Fibroblast of peridontal ligament (primary cell): ENCODE measurements around the gene PLD4.
"Not testable (repeated sequence)": the region's sequence is repeated elsewhere in the genome, so short reads cannot be mapped to it uniquely, and the experiment has no call there.

Experiments used
- DNase-seq: peaks from one replicate; pipeline ENCODE4 v3.0.0-alpha.2; 2010; ENCODE audit errors: extremely low read depth

PLD4 gene

DNA sequence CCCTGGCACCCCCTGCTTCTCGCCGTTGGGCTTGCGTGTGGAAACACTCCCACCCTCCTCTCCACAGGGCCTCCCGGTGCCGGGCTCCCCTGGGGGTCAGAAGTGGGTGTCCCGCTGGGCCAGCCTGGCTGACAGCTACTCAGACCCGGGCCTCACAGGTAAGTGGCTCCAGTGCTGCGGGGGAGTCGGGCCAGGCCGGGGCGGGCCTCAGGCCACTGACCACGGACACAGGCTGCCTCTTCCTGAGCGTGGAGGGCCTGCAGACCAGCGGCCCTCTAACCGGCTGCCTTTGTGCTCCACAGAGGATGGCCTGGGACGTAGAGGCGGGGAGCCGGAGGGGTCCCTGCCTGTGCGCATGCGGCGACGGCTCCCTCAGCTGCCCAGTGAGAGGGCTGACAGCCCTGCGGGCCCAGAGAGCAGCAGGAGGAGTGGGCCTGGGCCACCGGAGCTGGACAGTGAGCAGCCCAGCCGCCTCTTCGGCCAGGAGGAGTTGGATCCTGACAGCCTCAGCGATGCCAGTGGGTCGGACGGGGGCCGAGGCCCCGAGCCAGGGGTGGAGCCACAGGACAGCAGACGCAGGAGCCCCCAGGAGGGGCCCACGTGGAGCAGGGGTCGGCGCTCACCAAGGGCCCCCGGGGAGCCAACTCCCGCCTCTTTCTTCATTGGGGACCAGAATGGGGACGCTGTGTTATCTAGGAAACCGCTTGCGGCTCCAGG, 38.5 kb upstream of the PLD4 start:
- no peak for DNase-seq

GRCh38 chr14:104886690-104887622, 37.7 kb upstream of the PLD4 start:
- no peak for DNase-seq

DNA sequence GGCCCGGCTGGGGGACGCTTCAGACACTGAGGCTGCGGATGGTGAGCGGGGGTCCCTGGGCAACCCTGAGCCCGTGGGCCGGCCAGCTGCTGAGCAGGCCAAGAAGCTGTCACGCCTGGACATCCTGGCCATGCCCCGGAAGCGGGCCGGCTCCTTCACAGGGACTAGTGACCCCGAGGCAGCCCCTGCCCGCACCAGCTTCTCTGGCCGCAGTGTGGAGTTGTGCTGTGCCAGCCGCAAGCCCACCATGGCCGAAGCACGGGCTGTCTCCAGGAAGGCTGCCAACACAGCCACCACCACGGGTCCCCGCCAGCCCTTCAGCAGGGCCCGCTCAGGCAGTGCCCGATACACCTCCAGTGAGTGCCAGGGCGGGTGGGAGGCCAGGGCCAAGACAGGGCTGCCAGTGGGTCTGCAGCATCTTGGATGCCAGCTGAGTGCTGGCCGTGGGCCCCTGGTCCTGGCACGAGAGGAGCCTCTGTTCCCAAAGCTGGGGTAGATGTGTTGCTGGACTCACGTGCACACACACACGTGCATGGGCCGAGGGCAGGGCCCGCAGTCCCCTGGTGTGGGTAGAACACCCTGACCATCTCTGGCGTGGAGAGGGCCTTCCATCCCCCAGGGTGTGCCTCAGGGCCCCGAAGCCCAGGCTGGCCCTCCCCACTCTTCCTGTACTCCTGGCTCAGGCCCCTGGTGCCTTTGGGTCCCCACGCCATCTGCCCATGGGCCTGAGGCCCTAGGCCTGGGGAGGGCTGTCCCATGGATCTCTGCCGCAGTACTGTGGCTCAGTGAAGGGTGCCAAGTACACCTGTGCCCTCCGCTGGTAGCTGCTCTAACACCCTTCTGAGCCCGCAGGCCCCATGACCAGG, 36.8 kb upstream of the PLD4 start:
- DNase-seq = no peak

DNA sequence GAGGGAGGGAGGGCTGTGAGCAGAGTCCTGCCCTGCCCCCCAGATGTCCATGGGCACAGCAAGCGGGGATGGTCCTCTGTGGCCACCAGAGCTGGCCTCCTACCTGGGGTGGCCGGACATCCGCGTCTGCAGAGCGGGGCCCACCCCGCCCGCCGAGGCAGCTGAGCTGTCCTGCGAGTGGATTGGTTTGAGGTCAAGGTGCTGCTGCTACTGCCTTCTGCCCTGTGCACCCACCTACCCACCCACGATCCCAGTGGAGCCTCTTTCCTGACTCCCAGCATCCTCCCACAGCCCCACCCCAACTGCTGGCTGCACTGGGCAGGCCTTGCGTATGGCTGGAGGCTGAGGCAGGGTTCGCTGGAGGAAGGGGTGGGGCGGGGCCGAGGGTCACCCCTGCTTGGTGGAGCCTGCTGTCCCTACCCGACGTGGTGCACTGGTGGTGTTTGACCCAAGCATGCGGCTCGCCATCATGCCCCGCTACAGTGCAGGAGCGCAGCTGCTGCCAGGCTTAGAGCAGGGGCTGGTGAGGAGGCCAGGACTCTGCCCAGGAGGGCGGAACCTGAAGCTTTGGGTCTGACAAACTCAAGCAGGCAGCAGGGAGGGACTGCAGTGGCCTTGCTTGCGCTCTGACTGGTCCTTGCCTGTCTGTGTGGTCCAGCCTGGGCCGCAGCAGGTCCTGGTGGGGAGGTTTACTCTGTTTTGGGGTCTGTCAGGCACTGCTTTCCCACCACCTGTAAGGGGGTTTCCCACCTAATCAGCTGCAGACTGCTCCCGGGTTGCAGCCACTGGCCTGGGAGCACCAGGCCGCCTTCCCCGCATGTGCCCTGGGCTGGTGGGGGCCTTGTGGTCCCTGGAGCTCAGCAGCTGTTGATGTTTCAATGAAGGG, 35.9 kb upstream of the PLD4 start:
- no peak for DNase-seq

DNA sequence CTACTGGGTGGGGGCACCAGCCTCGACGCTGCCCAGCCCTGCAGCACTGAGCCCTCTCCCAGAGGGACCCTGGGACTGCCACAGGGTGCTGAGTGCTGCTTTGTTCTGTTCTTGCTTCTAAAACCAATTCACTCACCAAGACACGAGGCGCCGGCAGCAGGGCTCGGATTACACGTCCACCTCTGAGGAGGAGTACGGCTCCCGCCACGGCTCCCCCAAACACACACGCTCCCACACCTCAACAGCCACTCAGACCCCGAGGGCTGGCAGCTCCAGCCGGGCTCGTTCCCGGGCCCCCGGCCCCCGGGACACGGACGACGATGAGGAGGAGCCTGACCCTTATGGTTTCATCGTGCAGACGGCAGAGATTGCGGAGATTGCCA, 35.3 kb upstream of the PLD4 start:
- DNase-seq = no peak

GRCh38 chr14:104890292-104890691, 34.4 kb upstream of the PLD4 start:
- DNase-seq = not testable (repeated sequence)

DNA sequence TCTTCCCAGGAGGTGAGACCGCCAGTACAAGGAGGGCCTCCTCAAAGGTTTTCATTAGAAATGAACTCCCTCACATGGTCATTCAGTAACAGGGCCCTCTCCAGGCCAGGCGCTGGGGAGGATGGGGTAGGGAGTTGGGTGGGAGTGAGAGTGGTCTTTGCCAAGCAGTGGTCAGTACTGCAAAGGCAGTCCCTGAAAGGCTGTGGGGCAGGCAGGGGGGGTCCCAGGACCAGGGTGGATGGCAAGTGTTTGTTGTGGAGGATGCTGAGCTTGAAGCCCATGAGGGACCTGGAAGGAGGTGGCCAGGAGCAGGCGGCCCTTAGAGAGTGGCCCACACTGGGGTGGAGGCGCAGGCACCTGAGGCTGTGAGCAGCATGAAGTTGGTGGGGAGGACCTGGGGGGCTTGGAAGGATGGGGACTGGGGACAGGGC, 33.5 kb upstream of the PLD4 start:
- DNase-seq = no peak

DNA sequence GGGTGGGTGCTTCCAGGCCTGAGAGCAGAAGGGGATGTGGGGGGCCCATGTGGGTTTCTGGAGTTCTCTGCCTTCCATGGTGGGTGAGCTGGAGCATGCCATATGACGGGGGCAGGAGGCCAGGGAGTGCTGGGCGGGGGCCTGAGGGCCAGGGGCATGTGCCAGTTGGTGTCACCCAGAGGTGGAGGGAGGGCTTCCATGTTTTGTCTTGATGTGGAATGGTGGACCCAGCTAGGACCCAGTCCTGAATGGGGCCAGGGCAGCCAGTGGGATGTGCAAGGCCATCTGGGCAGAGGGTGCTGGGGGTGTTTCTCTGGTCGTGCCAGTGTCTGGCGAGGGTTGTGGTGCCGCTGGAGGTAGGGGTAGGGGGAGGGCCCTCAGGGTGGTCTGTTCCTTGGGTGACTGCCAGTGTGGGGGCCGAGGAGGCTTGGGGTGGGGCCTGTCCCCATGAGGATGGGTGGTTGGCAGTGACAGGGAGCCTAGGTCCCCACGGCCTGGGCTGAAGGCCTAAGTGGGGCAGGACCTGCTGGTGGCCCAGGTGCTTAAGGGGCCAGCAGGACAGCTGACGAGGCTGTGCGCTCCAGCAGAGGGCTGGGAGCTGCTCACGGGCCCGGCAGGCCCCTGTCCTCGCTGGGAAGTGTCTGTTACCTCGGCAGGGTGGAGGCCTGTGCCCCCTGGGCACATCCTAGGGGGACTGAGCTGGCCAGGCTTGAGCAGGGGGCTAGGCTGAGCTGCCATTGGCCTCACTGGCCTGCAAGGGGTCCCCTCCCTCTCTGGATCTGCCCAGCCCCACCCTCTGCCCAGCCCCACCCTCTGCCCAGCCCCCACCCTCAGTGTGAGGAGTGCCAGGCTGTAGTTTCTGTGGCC, 32.8 kb upstream of the PLD4 start:
- no peak for DNase-seq

DNA sequence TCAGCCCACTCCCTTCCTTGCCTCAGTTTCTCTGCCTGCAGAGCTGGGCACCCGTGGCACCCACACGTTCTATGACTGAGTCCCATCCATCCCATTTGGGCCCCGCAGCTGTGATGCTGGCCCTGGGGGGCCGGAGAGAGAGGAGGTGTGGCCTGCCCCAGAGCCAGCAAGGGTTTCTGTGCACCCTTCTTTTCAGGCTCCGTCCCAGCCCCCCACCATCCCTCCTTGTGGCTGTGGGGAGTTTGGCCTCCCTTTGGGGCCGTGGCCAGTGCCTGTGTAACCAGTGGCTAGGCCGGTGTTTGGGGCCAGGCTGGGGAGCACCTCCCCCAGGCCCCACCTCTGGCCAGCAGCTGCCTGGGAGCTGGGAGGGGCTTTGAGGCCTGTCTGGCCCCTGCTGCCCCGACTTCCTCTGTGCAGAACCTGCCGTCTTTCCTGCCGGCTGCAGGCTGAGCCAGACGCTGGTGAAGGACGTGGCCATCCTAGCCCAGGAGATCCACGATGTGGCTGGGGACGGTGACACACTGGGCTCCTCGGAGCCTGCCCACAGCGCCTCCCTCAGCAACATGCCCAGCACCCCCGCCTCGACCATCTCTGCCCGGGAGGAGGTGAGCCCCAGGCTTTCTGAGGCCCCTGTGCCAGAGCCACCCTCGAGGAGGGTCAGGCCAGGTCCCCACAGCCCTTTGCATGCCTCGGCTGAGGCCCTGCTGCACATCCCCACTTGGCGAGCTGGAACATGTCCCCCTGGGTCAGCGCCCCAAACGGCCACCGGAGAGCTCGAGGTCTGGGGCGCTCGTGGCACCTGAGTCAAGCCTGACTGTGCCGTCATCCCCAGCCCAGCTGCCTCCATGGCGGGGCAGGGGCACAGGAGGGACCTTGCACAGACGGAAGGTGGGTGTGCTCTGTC, 31.9 kb upstream of the PLD4 start:
- no peak for DNase-seq

GRCh38 chr14:104893435-104894207, 31.1 kb upstream of the PLD4 start:
- no peak for DNase-seq

DNA sequence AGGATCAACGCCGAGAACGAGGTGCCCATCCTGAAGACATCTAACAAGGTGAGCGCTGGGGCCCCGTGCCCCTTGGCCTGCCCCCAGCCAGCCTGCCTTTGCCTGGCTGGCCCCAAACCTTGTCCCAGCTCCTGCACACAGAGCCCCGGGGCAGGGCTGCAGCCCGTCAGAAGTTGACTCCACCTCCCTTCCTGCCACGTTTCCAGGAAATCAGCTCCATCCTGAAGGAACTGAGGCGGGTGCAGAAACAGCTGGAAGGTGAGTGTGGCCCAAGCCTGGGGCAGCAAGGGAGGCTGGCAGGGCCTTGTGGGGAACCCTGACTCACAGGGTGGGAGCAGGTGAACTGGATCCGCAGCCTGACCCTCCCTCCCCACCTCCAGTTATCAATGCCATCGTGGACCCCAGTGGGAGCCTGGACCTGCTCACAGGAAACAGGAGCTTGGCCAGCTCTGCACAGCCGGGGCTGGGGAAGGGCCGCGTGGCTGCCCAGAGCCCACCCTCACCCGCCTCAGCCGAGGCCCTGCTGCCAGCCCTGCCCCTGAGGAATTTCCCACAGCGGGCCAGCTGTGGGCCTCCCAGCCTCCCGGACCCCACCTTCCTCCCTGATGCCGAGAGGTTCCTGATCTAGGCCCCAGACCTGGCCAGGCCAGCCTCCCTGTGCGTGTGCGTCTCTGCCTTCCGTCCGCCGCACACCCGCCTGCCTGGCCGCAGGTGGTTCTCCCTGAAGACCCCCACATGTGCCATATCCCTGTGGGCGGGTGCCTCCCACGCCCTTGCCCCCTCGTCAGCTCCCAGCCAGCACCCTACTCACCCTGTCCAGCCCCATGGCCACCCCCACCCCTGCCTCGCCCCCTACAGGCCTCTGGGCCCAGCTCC, 30.1 kb upstream of the PLD4 start:
- DNase-seq = no peak

DNA sequence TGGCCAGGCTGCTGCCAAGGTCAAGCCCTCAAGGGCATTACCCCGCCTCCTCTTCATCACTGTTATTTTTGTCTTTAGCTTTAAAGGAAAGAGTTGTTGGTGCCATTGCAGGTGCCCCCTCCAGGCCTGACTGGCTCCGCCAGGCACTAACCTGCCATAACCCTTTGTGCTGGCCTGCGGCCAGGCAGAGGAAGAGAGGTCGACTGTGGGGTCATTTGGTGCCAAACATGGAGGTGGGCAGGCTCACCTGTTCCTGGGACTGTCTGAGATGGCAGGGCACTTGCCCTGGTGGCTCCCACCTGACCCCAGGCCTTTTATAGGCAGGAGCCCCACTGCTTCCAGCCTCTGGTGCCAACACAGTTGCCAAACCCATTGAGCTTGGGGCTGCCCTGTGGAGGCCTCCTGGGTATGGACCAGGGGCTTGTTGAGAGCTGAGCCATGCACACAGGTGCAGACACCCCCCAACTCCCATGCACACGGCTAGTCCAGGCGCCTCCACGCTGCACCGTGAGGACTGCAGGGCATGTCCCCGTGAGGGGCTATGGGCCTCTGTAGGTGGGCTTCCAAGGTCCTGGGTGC, 29.4 kb upstream of the PLD4 start:
- DNase-seq = no peak

DNA sequence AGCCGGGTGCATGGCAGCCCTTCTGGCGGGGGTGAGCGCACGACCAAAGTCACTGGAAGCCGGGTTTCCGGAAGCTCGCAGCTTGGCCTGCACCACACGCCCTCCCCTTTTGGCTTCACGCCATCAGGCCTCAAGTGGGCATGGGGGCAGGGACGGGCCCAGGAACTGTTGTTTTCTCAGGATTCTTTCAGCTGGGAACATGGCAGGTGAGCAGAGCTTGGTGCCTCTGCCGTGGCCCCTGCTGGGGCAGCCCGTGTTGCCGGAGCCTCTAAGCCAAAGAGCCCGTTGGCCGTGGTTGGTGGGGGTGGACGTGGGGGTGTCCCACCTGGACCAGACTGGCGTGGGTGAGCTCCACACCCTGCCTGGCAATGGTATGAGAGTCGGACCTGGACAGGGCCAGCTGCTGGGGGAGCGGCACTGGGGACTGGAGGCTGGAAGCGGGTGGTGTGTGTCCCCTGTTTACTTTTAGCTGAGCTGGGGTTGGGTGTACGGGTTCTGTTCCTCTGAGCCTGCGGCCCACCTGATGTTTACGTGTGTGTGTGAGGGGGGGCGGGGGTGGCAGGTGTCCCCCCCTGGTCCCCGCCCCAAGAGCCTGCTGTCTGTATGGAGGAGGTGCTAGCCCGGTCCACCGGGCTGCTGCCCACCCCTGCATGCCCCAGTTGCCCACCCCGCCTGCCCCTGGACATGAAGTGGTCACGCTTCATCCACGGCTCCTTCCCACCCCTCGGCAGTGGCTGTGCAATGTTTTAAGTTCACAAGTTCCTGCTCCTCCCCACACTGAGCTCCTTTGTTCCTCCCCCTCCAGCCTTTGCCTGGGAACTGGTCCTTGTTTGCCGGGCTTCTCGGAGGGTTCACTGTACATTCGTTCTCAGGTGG, 28.7 kb upstream of the PLD4 start:
- DNase-seq = no peak

DNA sequence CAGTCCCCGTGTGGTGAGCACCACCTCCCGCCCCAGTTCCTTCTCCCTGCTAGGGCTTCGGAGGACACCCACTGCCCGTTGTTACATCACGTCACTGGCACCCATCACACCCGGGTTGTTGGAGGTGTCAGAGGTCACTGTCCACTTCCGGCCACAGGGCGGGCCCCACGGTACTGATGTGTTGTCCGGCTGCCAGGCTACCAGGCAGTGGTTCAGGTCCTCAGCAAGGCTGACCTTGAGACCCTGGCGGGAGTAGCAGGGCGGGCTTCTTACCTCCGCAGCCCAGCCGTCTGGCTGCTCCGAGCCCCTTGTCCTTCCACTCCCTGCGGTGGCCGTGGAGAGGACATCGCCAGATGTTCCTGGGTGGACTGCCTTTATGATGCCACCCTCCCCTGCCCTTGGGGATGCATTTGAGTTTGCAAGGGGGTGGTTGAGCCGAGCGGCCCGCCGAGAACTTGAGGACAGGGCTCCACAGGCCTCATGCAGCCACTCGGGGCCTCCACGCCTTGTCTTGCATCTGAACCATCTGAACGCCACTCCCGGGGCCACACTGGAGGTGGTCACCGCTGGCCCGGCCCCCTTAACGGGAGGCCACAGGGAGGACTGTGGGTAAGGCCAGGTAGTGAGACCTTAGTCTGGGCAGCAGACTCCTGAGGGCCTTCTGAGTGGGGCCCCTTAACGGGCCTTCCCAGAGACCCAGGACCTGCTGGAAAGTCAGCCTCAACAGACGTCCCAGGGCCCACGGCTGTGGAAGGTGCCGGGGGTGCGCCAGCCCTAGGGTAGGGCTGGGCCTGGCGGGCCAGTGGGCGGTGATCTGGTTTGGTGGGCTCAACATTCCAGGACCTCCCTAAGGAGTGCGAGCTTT, 27.1 kb upstream of the PLD4 start:
- DNase-seq = no peak

GRCh38 chr14:104898195-104898558, 26.5 kb upstream of the PLD4 start:
- no peak for DNase-seq
